ENCODE measurements around the gene HDC. TPM values are rescaled to one million over a fixed set of nuclear protein-coding genes. Genes with fewer than 3 reads are reported as not detected.

HDC gene
- total RNA-seq: 8.1 TPM

- ATAC-seq: no peak
- DNase-seq (ENCODE audit: low spot score): no peak
- intact Hi-C loops (cut with DNase I): no loop called here
These were observed at the start of gene HDC for GRCh38 chr15:50265620-50266019. TSS of gene HDC (minus strand) at chr15:50265726. CDS start at chr15:50265623, 103 bp downstream.

- no peak for DNase-seq (ENCODE audit: low spot score)
- ATAC-seq: no peak
- intact Hi-C loops (cut with DNase I): no loop called here
These were observed 47.1 kb upstream of the HDC start for GRCh38 chr15:50312636-50313035.

GRCh38 chr15:50307799-50308198 is 42.3 kb upstream of the HDC start:
- intact Hi-C loops (cut with DNase I): no loop called here
- DNase-seq (ENCODE audit: low spot score) (no peak), ATAC-seq (no peak)

- intact Hi-C loops (cut with DNase I): no loop called here
- DNase-seq (ENCODE audit: low spot score): no peak
- ATAC-seq: peak; percentile 79
These were observed 39.3 kb upstream of the HDC start for GRCh38 chr15:50304836-50305235.

GRCh38 chr15:50302581-50302980 is 37.1 kb upstream of the HDC start:
- ATAC-seq: no peak
- intact Hi-C loops (cut with DNase I): no loop called here

GRCh38 chr15:50298340-50298739 is 32.8 kb upstream of the HDC start:
- DNase-seq (ENCODE audit: low spot score): no peak
- intact Hi-C loops (cut with DNase I): no loop called here
- no peak for ATAC-seq

More at GRCh38 chr15:50302581-50302980, 37.1 kb upstream of the HDC start:
- no peak for DNase-seq (ENCODE audit: low spot score)

GRCh38 chr15:50295966-50296365 is 30.4 kb upstream of the HDC start:
- intact Hi-C loops (cut with DNase I): no loop called here
- DNase-seq (ENCODE audit: low spot score) (no peak), ATAC-seq (no peak)

- intact Hi-C loops (cut with DNase I): no loop called here
- DNase-seq (ENCODE audit: low spot score) (no peak), ATAC-seq (no peak)
These were observed 24.2 kb upstream of the HDC start for GRCh38 chr15:50289749-50290148.

GRCh38 chr15:50287324-50288116 is 22.0 kb upstream of the HDC start:
- ATAC-seq: no peak
- intact Hi-C loops (cut with DNase I): no loop called here
- DNase-seq (ENCODE audit: low spot score): no peak

GRCh38 chr15:50281427-50281826 is 15.9 kb upstream of the HDC start:
- ATAC-seq: no peak
- intact Hi-C loops (cut with DNase I): no loop called here
- DNase-seq (ENCODE audit: low spot score): no peak

GRCh38 chr15:50280271-50280670 is 14.7 kb upstream of the HDC start:
- DNase-seq (ENCODE audit: low spot score) (no peak), ATAC-seq (no peak)
- intact Hi-C loops (cut with DNase I): no loop called here

- no peak for DNase-seq (ENCODE audit: low spot score)
- intact Hi-C loops (cut with DNase I): no loop called here
- ATAC-seq: no peak
These were observed 13.0 kb upstream of the HDC start for GRCh38 chr15:50278496-50278895.

- intact Hi-C loops (cut with DNase I): no loop called here
- ATAC-seq (no peak), DNase-seq (ENCODE audit: low spot score) (no peak)
These were observed 11.8 kb upstream of the HDC start for GRCh38 chr15:50277370-50277769.

GRCh38 chr15:50275908-50276307 is 10.4 kb upstream of the HDC start:
- ATAC-seq: no peak
- no peak for DNase-seq (ENCODE audit: low spot score)
- intact Hi-C loops (cut with DNase I): no loop called here

- intact Hi-C loops (cut with DNase I): no loop called here
- no peak for DNase-seq (ENCODE audit: low spot score)
- no peak for ATAC-seq
These were observed 9.6 kb upstream of the HDC start for GRCh38 chr15:50275091-50275490.

GRCh38 chr15:50267577-50267976 is 2.1 kb upstream of the HDC start:
- intact Hi-C loops (cut with DNase I): no loop called here
- DNase-seq (ENCODE audit: low spot score) (no peak), ATAC-seq (no peak)

GRCh38 chr15:50262533-50262932 is 3.0 kb downstream of the HDC start:
- DNase-seq (ENCODE audit: low spot score): no peak

GRCh38 chr15:50261981-50262380 is 3.5 kb downstream of the HDC start:
- DNase-seq (ENCODE audit: low spot score): no peak
- intact Hi-C loops (cut with DNase I): no loop called here
- no peak for ATAC-seq

More at GRCh38 chr15:50262533-50262932, 3.0 kb downstream of the HDC start:
- no peak for ATAC-seq
- intact Hi-C loops (cut with DNase I): no loop called here

GRCh38 chr15:50260969-50261496 is 4.5 kb downstream of the HDC start:
- no peak for DNase-seq (ENCODE audit: low spot score)
- no peak for ATAC-seq
- intact Hi-C loops (cut with DNase I): no loop called here

GRCh38 chr15:50259276-50259675 is 6.2 kb downstream of the HDC start:
- DNase-seq (ENCODE audit: low spot score) (no peak), ATAC-seq (no peak)

GRCh38 chr15:50257924-50258323 is 7.6 kb downstream of the HDC start:
- no peak for ATAC-seq
- DNase-seq (ENCODE audit: low spot score): no peak
- intact Hi-C loops (cut with DNase I): no loop called here

More at GRCh38 chr15:50259276-50259675, 6.2 kb downstream of the HDC start:
- intact Hi-C loops (cut with DNase I): no loop called here

Data from sciatic nerve (tissue), 2 donors.